GM12874 (cell line): Measurements from ENCODE around the gene RINL.

Experiments used
- TF ChIP-seq, protein P1 (sequence below): IDR thresholded peaks from 2 replicates; pipeline ENCODE4 v1.5.1; 2011; ENCODE audit warnings: low read depth, mild to moderate bottlenecking, control low read depth, low read length, moderate library complexity; ENCODE audit not compliant: insufficient read depth

The RINL gene

DNA sequence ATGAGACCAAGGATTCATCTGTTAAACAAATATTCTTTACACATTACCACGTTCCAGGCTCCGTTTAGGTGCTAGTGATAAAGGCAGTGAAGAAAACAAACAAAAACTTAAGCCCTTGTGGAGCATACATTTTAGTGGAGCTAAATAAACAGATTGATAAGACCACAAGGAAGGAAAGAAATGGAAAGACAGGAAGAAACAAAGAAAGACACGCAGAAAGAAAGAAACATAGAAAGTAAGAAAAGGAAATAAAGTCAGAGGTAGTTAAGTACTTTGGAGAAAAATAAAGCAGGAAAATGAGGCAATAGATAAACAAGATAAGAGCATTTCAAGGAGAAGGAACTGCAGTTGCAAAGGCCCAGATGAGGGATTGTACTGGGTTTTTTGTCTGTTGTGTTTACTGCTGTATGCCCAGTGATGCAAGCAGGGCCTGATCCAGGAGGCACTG, 22.7 kb upstream of the RINL start:
- TF ChIP-seq, protein P1, sequence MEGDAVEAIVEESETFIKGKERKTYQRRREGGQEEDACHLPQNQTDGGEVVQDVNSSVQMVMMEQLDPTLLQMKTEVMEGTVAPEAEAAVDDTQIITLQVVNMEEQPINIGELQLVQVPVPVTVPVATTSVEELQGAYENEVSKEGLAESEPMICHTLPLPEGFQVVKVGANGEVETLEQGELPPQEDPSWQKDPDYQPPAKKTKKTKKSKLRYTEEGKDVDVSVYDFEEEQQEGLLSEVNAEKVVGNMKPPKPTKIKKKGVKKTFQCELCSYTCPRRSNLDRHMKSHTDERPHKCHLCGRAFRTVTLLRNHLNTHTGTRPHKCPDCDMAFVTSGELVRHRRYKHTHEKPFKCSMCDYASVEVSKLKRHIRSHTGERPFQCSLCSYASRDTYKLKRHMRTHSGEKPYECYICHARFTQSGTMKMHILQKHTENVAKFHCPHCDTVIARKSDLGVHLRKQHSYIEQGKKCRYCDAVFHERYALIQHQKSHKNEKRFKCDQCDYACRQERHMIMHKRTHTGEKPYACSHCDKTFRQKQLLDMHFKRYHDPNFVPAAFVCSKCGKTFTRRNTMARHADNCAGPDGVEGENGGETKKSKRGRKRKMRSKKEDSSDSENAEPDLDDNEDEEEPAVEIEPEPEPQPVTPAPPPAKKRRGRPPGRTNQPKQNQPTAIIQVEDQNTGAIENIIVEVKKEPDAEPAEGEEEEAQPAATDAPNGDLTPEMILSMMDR = no peak

DNA sequence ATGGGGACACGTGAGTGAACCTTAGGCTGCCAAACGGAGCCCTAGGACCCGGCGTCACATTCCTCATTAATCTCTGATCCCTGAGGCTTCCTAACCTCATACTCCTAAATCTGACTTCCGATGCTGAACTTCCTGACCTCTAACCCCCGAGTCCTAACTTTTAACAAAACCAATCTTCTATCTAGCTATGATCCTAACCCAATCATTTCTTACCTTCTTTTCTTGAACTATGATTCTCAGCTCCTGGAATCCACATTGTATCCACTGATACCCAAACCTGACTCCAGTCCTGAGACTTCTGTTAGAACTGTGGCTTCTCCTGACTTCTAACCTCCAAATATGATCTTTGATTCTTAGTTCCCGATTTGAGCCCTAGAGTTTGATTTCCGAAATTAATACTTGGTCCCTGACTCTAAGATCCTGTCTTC, 22.1 kb upstream of the RINL start:
- TF ChIP-seq, protein P1 = no peak

DNA sequence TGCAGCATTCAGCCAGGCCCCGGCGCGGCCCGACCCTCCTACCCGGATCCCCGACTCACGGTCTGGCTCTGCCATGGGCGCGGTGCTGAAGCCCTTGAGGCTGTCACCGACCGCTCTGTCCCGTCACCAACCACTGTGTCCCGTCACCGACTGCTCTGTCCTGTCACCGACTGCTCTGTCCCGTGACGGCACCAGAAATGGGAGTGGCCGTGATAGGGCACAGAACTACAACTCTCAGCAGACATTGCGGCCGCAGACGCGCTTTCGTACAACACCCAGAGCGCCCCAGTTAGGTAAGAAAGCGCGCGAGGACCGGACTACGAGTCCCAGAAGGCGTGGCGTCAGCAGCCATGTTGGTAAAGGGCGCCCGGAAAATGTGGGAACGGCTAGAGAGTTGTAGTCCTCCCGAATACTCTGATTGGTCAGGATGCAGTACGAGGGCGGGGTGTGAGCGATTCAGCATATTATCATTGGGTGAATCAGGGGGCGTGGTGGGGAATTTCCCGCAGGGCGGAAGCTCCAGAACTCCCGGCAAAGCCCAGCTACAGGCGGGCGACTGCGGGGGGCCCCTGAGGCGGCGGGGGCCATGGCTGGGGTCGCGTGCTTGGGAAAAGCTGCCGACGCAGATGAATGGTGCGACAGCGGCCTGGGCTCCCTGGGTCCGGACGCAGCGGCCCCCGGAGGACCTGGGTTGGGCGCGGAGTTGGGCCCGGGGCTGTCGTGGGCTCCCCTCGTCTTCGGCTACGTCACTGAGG, 21.5 kb upstream of the RINL start, which contains the start of the genes NFKBIB and SIRT2:
NFKBIB (plus strand) TSS at position 523 of the 755 bp plus-strand sequence; CDS start at position 587, 64 bp downstream.
SIRT2 (minus strand) TSS at position 172 of the 755 bp plus-strand sequence; CDS start at position 75, 97 bp downstream.
- TF ChIP-seq, protein P1 = no peak

DNA sequence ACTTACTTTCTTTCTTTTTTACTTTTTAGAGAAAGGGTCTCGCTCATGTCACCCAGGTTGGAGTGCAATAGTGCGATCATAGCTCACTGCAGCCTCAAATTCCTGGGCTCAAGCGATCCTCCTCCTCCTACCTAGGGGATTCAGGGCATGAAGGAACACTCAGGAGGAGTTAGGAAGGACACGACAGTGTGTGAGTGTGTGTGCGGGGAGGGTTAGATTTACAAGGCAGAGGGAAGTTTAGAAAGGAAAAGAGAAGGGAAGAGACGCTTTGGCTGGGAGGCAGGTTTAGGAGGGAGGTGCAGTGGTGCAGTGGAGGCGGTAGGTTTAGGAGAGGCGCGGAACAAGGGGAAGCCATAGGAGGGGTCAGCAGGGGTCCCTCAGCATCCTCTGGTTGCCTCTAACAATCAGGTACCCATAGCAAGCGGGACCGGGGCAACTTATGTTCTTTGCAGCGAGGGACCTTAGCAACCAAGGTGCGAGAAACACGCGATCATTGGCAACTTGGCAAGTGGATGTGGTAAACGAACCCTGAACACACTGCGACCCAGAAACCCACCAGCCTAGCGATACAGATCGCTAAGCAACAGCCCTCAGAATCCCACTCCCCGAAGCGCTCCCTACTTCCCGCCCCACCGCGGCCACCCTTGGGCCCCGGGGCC, 20.8 kb upstream of the RINL start:
- TF ChIP-seq, protein P1 = no peak

DNA sequence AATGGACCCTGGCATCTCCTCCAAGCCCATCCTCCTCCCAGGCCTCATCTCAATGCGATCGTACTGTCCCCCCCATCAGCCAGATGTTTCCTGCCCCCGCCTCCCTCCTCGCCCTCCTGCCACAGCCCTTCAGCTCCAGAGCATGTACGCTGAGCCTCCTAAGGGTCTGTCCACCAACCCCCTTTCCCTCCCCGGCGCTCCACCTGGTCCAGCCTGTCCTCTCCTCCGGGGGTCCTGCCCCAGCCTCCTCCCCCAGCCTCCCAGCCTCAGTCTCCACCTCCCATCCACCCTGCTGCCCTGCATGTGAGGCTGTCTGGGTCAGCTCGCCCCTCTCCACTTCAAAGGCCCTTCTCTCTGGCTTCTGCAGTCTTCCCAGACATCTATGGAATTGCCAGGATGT, 16.9 kb upstream of the RINL start:
- TF ChIP-seq, protein P1 = no peak

DNA sequence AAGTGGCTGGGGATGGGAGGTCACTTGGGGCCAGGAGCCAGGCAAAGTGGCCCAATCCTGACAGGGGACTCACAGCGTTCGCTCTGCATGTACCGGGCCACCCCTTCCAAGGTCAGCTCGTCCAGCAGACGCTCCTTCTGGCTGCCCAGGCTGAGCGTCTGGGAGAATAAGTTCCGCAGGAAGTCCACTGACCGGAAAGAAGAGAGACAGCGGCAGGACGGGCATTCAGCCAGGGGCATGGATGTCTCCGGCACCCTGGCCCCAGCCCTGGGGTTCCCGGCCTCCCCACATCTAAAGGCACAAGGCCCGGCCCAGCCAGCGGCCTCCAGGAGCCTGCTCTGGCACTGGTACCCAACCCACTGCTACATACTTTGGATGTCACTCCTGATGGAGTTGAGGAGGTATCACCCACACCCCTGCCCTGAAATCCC, 15.3 kb upstream of the RINL start:
- TF ChIP-seq, protein P1 = no peak

DNA sequence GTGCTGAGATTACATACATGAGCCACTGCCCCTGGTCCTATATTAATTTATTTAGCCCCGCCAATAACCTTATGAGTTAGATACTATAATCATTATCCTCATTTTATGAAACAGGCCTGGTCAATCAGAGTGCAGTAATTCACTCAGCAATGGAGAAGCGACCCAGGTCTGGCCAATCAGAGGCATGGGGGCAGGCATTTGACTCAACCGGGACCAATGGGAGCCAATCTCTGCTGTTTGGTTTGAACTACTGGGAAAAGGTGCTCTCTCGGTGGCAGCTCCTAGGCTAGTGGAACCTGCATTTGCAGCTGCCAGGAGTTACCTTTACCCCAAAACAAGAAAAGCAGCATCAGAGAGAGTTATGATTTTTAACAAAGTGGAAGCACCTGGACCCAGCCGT, 14.8 kb upstream of the RINL start:
- TF ChIP-seq, protein P1 = no peak
